Heart left ventricle (tissue), 16 donors: ENCODE results near the gene EREG. TPM values are rescaled to one million over a fixed set of nuclear protein-coding genes. Genes with fewer than 3 reads are reported as not detected.
"Not testable (repeated sequence)": the region's sequence is repeated elsewhere in the genome, so short reads cannot be mapped to it uniquely, and the experiment has no call there.

ENCODE experiments used
- ATAC-seq, 4 donors: fragments of 200-7000 bp; cut with Tn5 transposase; one replicate each; pipeline ENCODE4 v1.9.1; 2020 to 2022; ENCODE audit warnings: moderate library complexity in 4 of 4, mild to moderate bottlenecking in 3 of 4, moderate number of reproducible peaks in 1 of 4
- DNase-seq, 5 donors: peaks; one replicate each; pipeline ENCODE4 v3.0.0-alpha.2; 2020
- H3K27ac ChIP-seq, 12 donors: fragments of 200-600 bp; sonication (generic) in 4 of 12; one replicate each; pipeline versions ENCODE4 v1.5.0 to v1.8.0; 2016 to 2022; ENCODE audit warnings: mild to moderate bottlenecking in 2 of 12
- H3K27me3 ChIP-seq, 9 donors: fragments of 200-600 bp; sonication (generic) in 2 of 9; one replicate each; pipeline versions ENCODE4 v1.5.1 to v1.8.0; 2016 to 2022; ENCODE audit warnings: mild to moderate bottlenecking in 3 of 9
- H3K36me3 ChIP-seq, 9 donors: fragments of 200-600 bp; sonication (generic) in 2 of 9; one replicate each; pipeline versions ENCODE4 v1.5.0 to v1.8.0; 2018 to 2022; ENCODE audit warnings: mild to moderate bottlenecking in 2 of 9
- H3K4me1 ChIP-seq, 12 donors: fragments of 200-600 bp; sonication (generic) in 4 of 12; one replicate each; pipeline versions ENCODE4 v1.5.0 to v1.8.0; 2016 to 2022; ENCODE audit warnings: mild to moderate bottlenecking in 3 of 12
- H3K4me3 ChIP-seq, 12 donors: fragments of 200-600 bp; sonication (generic) in 4 of 12; one replicate each; pipeline versions ENCODE4 v1.5.0 to v1.8.0; 2017 to 2022; ENCODE audit warnings: mild to moderate bottlenecking in 9 of 12, moderate library complexity in 4 of 12
- H3K9me3 ChIP-seq, 12 donors: fragments of 200-600 bp; sonication (generic) in 4 of 12; one replicate each; pipeline versions ENCODE4 v1.5.0 to v1.8.0; 2016 to 2022; ENCODE audit warnings: mild to moderate bottlenecking in 1 of 12
- CTCF ChIP-seq, 12 donors: fragments of 200-600 bp; sonication (generic) in 4 of 12; IDR thresholded peaks; one replicate each; pipeline versions ENCODE4 v1.5.0 to v1.8.0; 2018 to 2022; ENCODE audit warnings: antibody characterized with exemption in 12 of 12, mild to moderate bottlenecking in 5 of 12
- POLR2A ChIP-seq, 2 donors: fragments of 450-650 bp; IDR thresholded peaks; one replicate each; pipeline ENCODE4 v1.6.1; 2017; ENCODE audit warnings: antibody characterized with exemption in 2 of 2, mild to moderate bottlenecking in 2 of 2, moderate library complexity in 2 of 2
- whole genome bisulfite sequencing, 4 donors: extraction: QIAGEN DNeasy Blood & Tissue Kit in 2 of 4; methylation state at CpG; one replicate each; pipeline versions ENCODE4 v1.1.5 to v1.1.7; 2013 to 2018; 5-methylcytosine and 5-hydroxymethylcytosine counted together
- intact Hi-C, 10 donors: fragments of 100-400 bp; cut with DNase I; formaldehyde crosslinking; loops; one replicate each; pipeline versions ENCODE4 v1.11.1 to v1.14.2; 2022
- polyA plus RNA-seq, 2 donors: library from polyadenylated mRNA; stranded (reverse); fragments of 200-250 nt; gene quantifications; one replicate each; pipeline ENCODE4 v1.2.3, GENCODE V29; 2013
- total RNA-seq, 9 donors: library from RNA; depleted of rRNA in 2 of 9; stranded (reverse); fragments of >200 nt in 2 of 9; fragmentation: NEBNext Ultra II Directional in 3 of 9; extraction: Animal tissue kit (Norgen Biotek cat#: 25700) in 3 of 9; gene quantifications; one replicate each; pipeline versions ENCODE4 v1.1.0 to v1.2.4, GENCODE V29; 2016 to 2023
- donor health status: ischemic (EF 13 %, LVEDD 7.1; RV severe dilation, severe dysfunction).
- donor health status: healthy with polysubstance abuse.
- donor health status: DM: no; HTN: yes; CAD: no.
- donor health status: DM: no; HTN: no; CAD: no.
- donor health status: ischemic (EF 25% LVEDD 6.9; RV normal size, moderate dysfunction).
- donor health status: ischemic (EF 25% LVEDD 5.7; RV mildly dilated, moderate dysfunction).
- donor health status: healthy.
- donor health status: DM: yes; HTN: yes; CAD: no.
- donor health status: ischemic (EF 35%, LVEDD 5.7; RV mildly dilated, moderate dysfunction).
- donor health status: nonischemic (EF 11% LVEDD 7.7; RV severe dilation, severe dysfunction).
- donor health status: DM: yes; HTN: yes; CAD: no.
- donor health status: PGD.
- donor health status: ischemic (EF 29% LVEDD 5.4; RV normal size, mild dysfunction).
- donor health status: nonischemic (EF 23%, LVEDD 6.1; RV moderate dilation, normal function).

The EREG gene
- total and polyA plus RNA-seq, 11 donors = 0.09 to 8.6 (median 0.83) TPM; not detected in 3

- intact Hi-C loops = no loop called here
- Histone ChIP-seq H3K4me3 (no peak overlapping the region), H3K27ac (no peak overlapping the region), H3K36me3 (no peaks in the 10 kb centered on the region), H3K9me3 (no peaks in the 10 kb centered on the region), H3K4me1 (no peaks in the 10 kb centered on the region), H3K27me3 (no peaks in the 10 kb centered on the region)
- DNase-seq (no peak), ATAC-seq (no peak)
- WGBS, 4 donors = 21 to 32% (median 28%) methylated on average over 2 of the region's 2 CpGs
- no peak for TF ChIP-seq CTCF (IDR thresholded peaks at IDR 0.05)
- TF ChIP-seq POLR2A (IDR thresholded peaks at IDR 0.05) = no peak
These were observed 30.7 kb downstream of the EREG start for GRCh38 chr4:74395633-74396032.

- no peaks in the 10 kb centered on the region for H3K9me3 ChIP-seq
- H3K27ac ChIP-seq = peak overlapping the region in 2 of 12 donors; percentile 48 to 59
- H3K36me3 ChIP-seq = no peaks in the 10 kb centered on the region
- WGBS, 4 donors = 67 to 87% (median 77%) methylated on average over 6 of the region's 6 CpGs
- DNase-seq (no peak), ATAC-seq (no peak)
- no peaks in the 10 kb centered on the region for H3K27me3 ChIP-seq
- intact Hi-C loops = no loop called here
- TF ChIP-seq CTCF (IDR thresholded peaks at IDR 0.05) (no peak), POLR2A (IDR thresholded peaks at IDR 0.05) (no peak)
- H3K4me3 ChIP-seq = peak overlapping the region in 7 of 12 donors; percentile 2 to 56 (median 25)
- no peaks in the 10 kb centered on the region for H3K4me1 ChIP-seq
These were observed 32.9 kb downstream of the EREG start for GRCh38 chr4:74397748-74398426.

GRCh38 chr4:74398894-74399589 lies 34.1 kb downstream of the EREG start:
- WGBS, 4 donors = 91 to 95% (median 93%) methylated on average over 19 to 32 of the region's 32 CpGs
- intact Hi-C loops = not testable (repeated sequence)

GRCh38 chr4:74400395-74400794 lies 35.5 kb downstream of the EREG start:
- ATAC-seq (no peak), DNase-seq (peak in 1 of 5 donors; percentile 20)
- H3K4me1 ChIP-seq = no peaks in the 10 kb centered on the region
- intact Hi-C loops = no loop called here
- H3K4me3 ChIP-seq = no peak overlapping the region
- H3K27ac ChIP-seq = no peak overlapping the region
- no peak for TF ChIP-seq POLR2A (IDR thresholded peaks at IDR 0.05)
- no peak for TF ChIP-seq CTCF (IDR thresholded peaks at IDR 0.05)
- WGBS, 4 donors = 76 to 89% (median 81%) methylated on average over 10 of the region's 10 CpGs
- no peaks in the 10 kb centered on the region for H3K9me3 ChIP-seq
- H3K36me3 ChIP-seq = no peaks in the 10 kb centered on the region
- no peaks in the 10 kb centered on the region for H3K27me3 ChIP-seq

More at GRCh38 chr4:74398894-74399589, 34.1 kb downstream of the EREG start:
- peak in 1 of 5 donors; percentile 23 for DNase-seq
- H3K4me1 ChIP-seq, H3K27me3 ChIP-seq, ATAC-seq, H3K9me3 ChIP-seq, H3K4me3 ChIP-seq, H3K36me3 ChIP-seq, H3K27ac ChIP-seq: not testable (repeated sequence)
